Caco-2 (cell line): ENCODE measurements around the gene BCAN. TPM values are rescaled to one million over a fixed set of nuclear protein-coding genes. Genes with fewer than 3 reads are reported as not detected.
A peak's percentile ranks its signal among the peaks of the same experiment; 100 is the strongest.

Experiments used
- BruUV-seq: library from RNA; stranded (reverse); fragments of 400-500 nt; replicated peaks from 2 replicates; lab custom pipeline; 2021; lab: Mats Ljungman, UMichigan
- CTCF ChIA-PET: fragments of 300-600 bp; sonication (Branson Sonifier 250); formaldehyde crosslinking; loops from one replicate; lab custom pipeline; 2022; ENCODE audit warnings: antibody characterized with exemption; lab: Charles Lee
- POLR2A ChIA-PET: fragments of 300-600 bp; sonication (Branson Sonifier 250); formaldehyde crosslinking; loops from one replicate; lab custom pipeline; 2022; ENCODE audit warnings: antibody characterized with exemption; lab: Charles Lee
- DNase-seq, 2 experiments: peaks; one replicate each; pipeline versions ENCODE4 v3.0.0 to v3.0.0-alpha.2; 2020 to 2022
- H3K27me3 ChIP-seq: replicated peaks from 2 replicates; pipeline ENCODE4 v1.6.0; 2011; ENCODE audit warnings: low read length; ENCODE audit not compliant: control insufficient read depth, insufficient read depth
- H3K36me3 ChIP-seq: 2 replicates; pipeline ENCODE4 v1.5.1; 2011; ENCODE audit warnings: low read length; ENCODE audit not compliant: control insufficient read depth, insufficient read depth
- H3K4me1 ChIP-seq: fragments of 250-450 bp; sonication (Bioruptor Pico); 2 replicates; pipeline ENCODE4 v1.5.1; 2020; ENCODE audit warnings: mild to moderate bottlenecking
- H3K4me3 ChIP-seq: 2 replicates; pipeline ENCODE4 v1.5.1; 2011; ENCODE audit warnings: low read depth, mild to moderate bottlenecking, control low read depth, low read length
- H3K9me3 ChIP-seq: fragments of 250-450 bp; sonication (Bioruptor Pico); 2 replicates; pipeline ENCODE4 v1.5.1; 2020; ENCODE audit warnings: mild to moderate bottlenecking, moderate library complexity
- H3K27ac Mint-ChIP-seq: one replicate; pipeline ENCODE4 v1.8.0; 2022; ENCODE audit warnings: mixed read lengths; ENCODE audit not compliant: unreplicated experiment
- H3K27me3 Mint-ChIP-seq: one replicate; pipeline ENCODE4 v1.8.0; 2022; ENCODE audit warnings: mixed read lengths; ENCODE audit not compliant: insufficient read depth, unreplicated experiment
- H3K36me3 Mint-ChIP-seq: one replicate; pipeline ENCODE4 v1.8.0; 2022; ENCODE audit warnings: mild to moderate bottlenecking, mixed read lengths; ENCODE audit not compliant: insufficient read depth, unreplicated experiment
- H3K4me1 Mint-ChIP-seq: one replicate; pipeline ENCODE4 v1.8.0; 2022; ENCODE audit warnings: low read depth, mixed read lengths; ENCODE audit not compliant: unreplicated experiment
- H3K4me3 Mint-ChIP-seq: one replicate; pipeline ENCODE4 v1.8.0; 2022; ENCODE audit warnings: mild to moderate bottlenecking, moderate library complexity, mixed read lengths; ENCODE audit not compliant: unreplicated experiment
- H3K9me3 Mint-ChIP-seq: one replicate; pipeline ENCODE4 v1.8.0; 2022; ENCODE audit warnings: mixed read lengths; ENCODE audit not compliant: unreplicated experiment
- intact Hi-C: fragments of 100-400 bp; cut with micrococcal nuclease; formaldehyde crosslinking; loops from one replicate; pipeline ENCODE4 v1.10.0; 2022; ENCODE audit not compliant: unreplicated experiment
- total RNA-seq: library from RNA; stranded (reverse); gene quantifications from 2 replicates; pipeline ENCODE4 v1.2.3, GENCODE V29; 2022
- TF ChIP-seq, protein P1 (sequence below), 2 experiments: fragments of 200-600 bp in 1 of 2; IDR thresholded peaks; 1 replicate in 1 of 2; 2 replicates in 1 of 2; pipeline versions ENCODE4 v1.5.1 to v1.8.0; 2011 to 2022; ENCODE audit warnings: antibody characterized with exemption in 1 of 2, control low read depth in 1 of 2, inconsistent platforms in 1 of 2, low read depth in 1 of 2, low read length in 1 of 2, mild to moderate bottlenecking in 1 of 2, moderate library complexity in 1 of 2; ENCODE audit not compliant: insufficient read depth in 1 of 2, severe bottlenecking in 1 of 2, unreplicated experiment in 1 of 2

BCAN gene
- total RNA-seq, 1 experiment from 2014 or later: not detected

DNA sequence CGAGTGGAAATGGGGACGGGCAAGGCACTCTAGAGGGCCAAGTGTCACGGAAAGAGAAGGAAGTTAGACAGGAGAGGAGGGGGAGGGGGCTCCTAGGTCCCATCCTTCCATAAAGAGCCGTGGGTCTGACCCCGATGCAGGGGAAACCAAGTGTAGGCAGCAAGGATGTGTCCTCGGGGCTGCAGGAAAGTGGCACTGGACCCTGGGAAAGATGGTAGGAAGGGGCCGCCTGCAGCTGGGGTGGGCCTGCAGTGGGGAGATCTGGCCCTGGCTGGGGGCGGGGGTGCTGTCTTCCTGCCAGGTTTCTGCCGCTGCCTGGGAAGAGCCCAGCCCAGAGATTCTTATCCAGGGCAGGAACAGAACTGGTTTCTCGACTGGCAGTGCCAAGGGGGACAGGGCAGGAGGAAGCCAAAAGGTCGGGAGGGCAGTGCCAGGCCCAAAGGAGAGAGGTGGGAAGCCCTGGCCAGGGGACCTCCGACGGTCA is 50.6 kb downstream of the BCAN start:
- H3K9me3 ChIP-seq: no peaks in the 10 kb centered on the region
- H3K27ac Mint-ChIP-seq: peak overlapping the region; percentile 53
- H3K4me3 Mint-ChIP-seq: no peak overlapping the region
- peaks cover 23% of the 10 kb centered on the region for H3K4me1 Mint-ChIP-seq
- H3K4me3 ChIP-seq: no peak overlapping the region
- ChIA-PET POLR2A (interaction anchor here (1.0 kb wide), 1 partner anchor 16 kb away, joined by 3 read pairs; no protein-coding TSS in a partner anchor), CTCF (interaction anchor here (0.5 to 5.2 kb wide), 6 partner anchors 9 to 235 kb away, joined by 3 to 262 read pairs (median 4); partner anchors contain the start of genes CRABP2, ISG20L2, METTL25B and NES)
- H3K9me3 Mint-ChIP-seq: no peaks in the 10 kb centered on the region
- H3K36me3 ChIP-seq: no peaks in the 10 kb centered on the region
- TF ChIP-seq, protein P1, sequence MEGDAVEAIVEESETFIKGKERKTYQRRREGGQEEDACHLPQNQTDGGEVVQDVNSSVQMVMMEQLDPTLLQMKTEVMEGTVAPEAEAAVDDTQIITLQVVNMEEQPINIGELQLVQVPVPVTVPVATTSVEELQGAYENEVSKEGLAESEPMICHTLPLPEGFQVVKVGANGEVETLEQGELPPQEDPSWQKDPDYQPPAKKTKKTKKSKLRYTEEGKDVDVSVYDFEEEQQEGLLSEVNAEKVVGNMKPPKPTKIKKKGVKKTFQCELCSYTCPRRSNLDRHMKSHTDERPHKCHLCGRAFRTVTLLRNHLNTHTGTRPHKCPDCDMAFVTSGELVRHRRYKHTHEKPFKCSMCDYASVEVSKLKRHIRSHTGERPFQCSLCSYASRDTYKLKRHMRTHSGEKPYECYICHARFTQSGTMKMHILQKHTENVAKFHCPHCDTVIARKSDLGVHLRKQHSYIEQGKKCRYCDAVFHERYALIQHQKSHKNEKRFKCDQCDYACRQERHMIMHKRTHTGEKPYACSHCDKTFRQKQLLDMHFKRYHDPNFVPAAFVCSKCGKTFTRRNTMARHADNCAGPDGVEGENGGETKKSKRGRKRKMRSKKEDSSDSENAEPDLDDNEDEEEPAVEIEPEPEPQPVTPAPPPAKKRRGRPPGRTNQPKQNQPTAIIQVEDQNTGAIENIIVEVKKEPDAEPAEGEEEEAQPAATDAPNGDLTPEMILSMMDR (IDR thresholded peaks at IDR 0.05; ENCODE audit: insufficient read depth in 1 of 2, low read depth in 1 of 2, low read length in 1 of 2, severe bottlenecking in 1 of 2, unreplicated experiment in 1 of 2): no peak
- no TSS peak for BruUV-seq
- intact Hi-C loops: no loop called here
- peaks cover 49% of the 10 kb centered on the region for H3K4me1 ChIP-seq
- no peak for DNase-seq
- H3K27me3 ChIP-seq: no peaks in the 10 kb centered on the region
- H3K27me3 Mint-ChIP-seq: no peaks in the 10 kb centered on the region
- peaks cover 4% of the 10 kb centered on the region for H3K36me3 Mint-ChIP-seq

DNA sequence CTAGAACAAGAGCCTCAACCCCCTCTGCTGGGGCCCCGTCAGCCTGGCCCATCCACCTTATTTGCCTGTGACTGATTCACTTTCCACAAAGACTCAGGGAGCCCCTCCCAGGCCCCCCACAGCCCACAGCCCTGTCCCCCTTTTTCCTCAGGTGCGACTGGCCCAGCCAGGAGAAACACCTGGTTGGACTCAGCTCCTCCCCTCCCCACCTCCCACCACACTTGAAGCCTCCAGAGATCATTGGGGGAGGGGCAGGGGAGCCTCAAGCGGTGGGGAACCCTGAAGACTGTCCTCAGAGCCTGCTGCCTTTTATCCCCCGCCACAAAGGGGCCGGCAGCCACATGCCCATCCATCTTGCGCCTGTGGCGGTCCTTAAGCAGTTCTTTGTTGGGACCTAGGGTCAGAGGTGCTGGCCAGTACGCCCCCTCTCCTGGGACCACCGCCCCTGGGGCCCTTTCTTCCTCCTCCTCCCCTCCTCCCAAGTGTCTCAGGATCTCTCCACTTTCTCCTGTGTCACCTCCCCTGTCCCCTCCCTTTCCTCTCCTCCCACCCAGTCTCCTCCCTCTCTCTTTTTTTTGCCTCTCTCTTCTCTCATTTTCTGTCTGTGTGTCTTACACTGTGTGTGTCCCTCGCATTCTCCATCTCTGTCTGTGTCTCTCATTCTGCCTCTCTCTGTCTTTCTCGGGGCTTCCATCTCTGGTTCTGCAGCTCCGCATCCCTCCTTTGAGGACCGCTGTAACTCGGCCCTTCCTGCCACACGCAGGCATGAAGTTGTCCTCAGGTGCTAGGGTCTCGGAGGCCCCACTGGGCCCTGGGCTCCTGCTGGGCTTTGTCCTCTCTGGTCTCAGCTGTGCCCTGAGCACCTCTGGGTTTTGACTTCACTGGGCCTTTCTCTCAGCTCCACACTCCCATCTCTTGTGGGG is 51.3 kb downstream of the BCAN start:
- Histone ChIP-seq H3K4me3 (no peak overlapping the region), H3K9me3 (no peaks in the 10 kb centered on the region), H3K27me3 (no peaks in the 10 kb centered on the region), H3K36me3 (no peaks in the 10 kb centered on the region), H3K4me1 (peaks cover 49% of the 10 kb centered on the region)
- Mint-ChIP-seq H3K9me3 (no peaks in the 10 kb centered on the region), H3K36me3 (peaks cover 4% of the 10 kb centered on the region), H3K27me3 (no peaks in the 10 kb centered on the region), H3K4me3 (peak overlapping the region; percentile 8), H3K4me1 (peaks cover 23% of the 10 kb centered on the region), H3K27ac (no peak overlapping the region)
- TF ChIP-seq, protein P1 (IDR thresholded peaks at IDR 0.05; ENCODE audit: insufficient read depth in 1 of 2, low read depth in 1 of 2, low read length in 1 of 2, severe bottlenecking in 1 of 2, unreplicated experiment in 1 of 2): no peak
- intact Hi-C loops: no loop called here
- DNase-seq: peak; percentile 79 to 90
- CTCF ChIA-PET: interaction anchor here (0.6 to 5.2 kb wide), 5 partner anchors 10 to 34 kb away, joined by 3 to 262 read pairs (median 6); partner anchors contain the start of genes CRABP2, ISG20L2, METTL25B and NES
- BruUV-seq: no TSS peak
- POLR2A ChIA-PET: interaction anchor here (0.5 to 1.0 kb wide), 4 partner anchors 17 to 75 kb away, joined by 3 to 7 read pairs (median 3); partner anchors contain the start of gene METTL25B
